GM12878 (cell line): ENCODE data around the gene NKAP. TPM values are rescaled to one million over a fixed set of nuclear protein-coding genes. Genes with fewer than 3 reads are reported as not detected.

Experiments used
- ATAC-seq: fragments of 200-7000 bp; cut with Tn5 transposase; 3 replicates; pipeline ENCODE4 v1.9.1; 2020; ENCODE audit warnings: mild to moderate bottlenecking, moderate library complexity
- BruUV-seq: library from RNA; stranded (reverse); fragments of 400-500 nt; replicated peaks from 2 replicates; lab custom pipeline; 2021; lab: Mats Ljungman, UMichigan
- CTCF ChIA-PET: fragments of 300-600 bp; sonication (Branson Sonifier 250); formaldehyde crosslinking; extraction: SDS; loops from one replicate; lab custom pipeline; 2021; ENCODE audit warnings: inconsistent platforms; lab: Yijun Ruan, JAX
- POLR2A ChIA-PET: fragments of 350-600 bp; formaldehyde crosslinking; extraction: SDS; loops from one replicate; lab custom pipeline; 2021; ENCODE audit warnings: inconsistent platforms; lab: Charles Lee
- RAD21 ChIA-PET: fragments of 300-600 bp; sonication (Branson Sonifier 250); formaldehyde crosslinking; loops from one replicate; lab custom pipeline; 2023; ENCODE audit warnings: antibody characterized with exemption; ENCODE audit not compliant: unreplicated experiment; lab: Charles Lee
- SMC1A ChIA-PET: fragments of 300-600 bp; sonication (Branson Sonifier 250); formaldehyde crosslinking; loops from one replicate; lab custom pipeline; 2023; ENCODE audit not compliant: unreplicated experiment, uncharacterized antibody; lab: Charles Lee
- DNase-seq: peaks from one replicate; pipeline ENCODE4 v3.0.0-alpha.2; 2011; ENCODE audit warnings: low read depth, low spot score
- FAIRE-seq: peaks from 3 replicates; lab custom pipeline; 2011; peaks lifted over from hg19 to GRCh38; lab: Jason Lieb, UNC
- H2AFZ ChIP-seq: 2 replicates; pipeline ENCODE4 v1.6.0; 2011; ENCODE audit warnings: low read depth, low read length, control low read depth; ENCODE audit not compliant: control insufficient read depth
- H3K27ac ChIP-seq: 2 replicates; pipeline ENCODE4 v1.5.1; 2011; ENCODE audit warnings: control low read depth; ENCODE audit not compliant: control insufficient read depth, insufficient read depth
- H3K27me3 ChIP-seq, 2 experiments: replicated peaks in 1 of 2; 2 replicates each; pipeline versions ENCODE4 v1.6.0 to v1.6.1; 2011; ENCODE audit warnings: low read length in 1 of 2; ENCODE audit not compliant: control insufficient read depth in 2 of 2, insufficient read depth in 2 of 2
- H3K36me3 ChIP-seq, 2 experiments: 2 replicates each; pipeline ENCODE4 v1.5.1; 2011; ENCODE audit warnings: low read length in 1 of 2; ENCODE audit not compliant: control insufficient read depth in 2 of 2, insufficient read depth in 2 of 2
- H3K4me1 ChIP-seq: 2 replicates; pipeline ENCODE4 v1.6.1; 2011; ENCODE audit warnings: mild to moderate bottlenecking, low read length, moderate library complexity, mixed read lengths; ENCODE audit not compliant: control insufficient read depth, insufficient read depth
- H3K4me2 ChIP-seq: 2 replicates; pipeline ENCODE4 v1.6.0; 2011; ENCODE audit warnings: control low read depth; ENCODE audit not compliant: control insufficient read depth, insufficient read depth
- H3K4me3 ChIP-seq: fragments of 200-600 bp; sonication (generic); 2 replicates; pipeline ENCODE4 v1.5.1; 2016
- H3K79me2 ChIP-seq: 2 replicates; pipeline ENCODE4 v1.6.0; 2011; ENCODE audit warnings: low read length; ENCODE audit not compliant: control insufficient read depth, insufficient read depth
- H3K9ac ChIP-seq: 2 replicates; pipeline ENCODE4 v1.8.0; 2011; ENCODE audit warnings: low read length, control low read depth, mixed read lengths; ENCODE audit not compliant: control insufficient read depth, insufficient read depth
- H3K9me3 ChIP-seq: replicated peaks from 3 replicates; pipeline ENCODE4 v1.5.1; 2011; ENCODE audit warnings: mild to moderate bottlenecking, low read length; ENCODE audit not compliant: control insufficient read depth, insufficient read depth
- H4K20me1 ChIP-seq: 2 replicates; pipeline ENCODE4 v1.6.0; 2011; ENCODE audit not compliant: control insufficient read depth, insufficient read depth
- BACH1 ChIP-seq: fragments of 450-650 bp; IDR thresholded peaks from 2 replicates; pipeline ENCODE4 v1.6.1; 2017; ENCODE audit warnings: mild to moderate bottlenecking, borderline replicate concordance
- BCL11A ChIP-seq: IDR thresholded peaks from 2 replicates; pipeline ENCODE4 v1.6.1; 2011; ENCODE audit warnings: low read depth, low read length
- BHLHE40 ChIP-seq, 2 experiments: fragments of 450-650 bp in 1 of 2; IDR thresholded peaks; 2 replicates each; pipeline ENCODE4 v1.6.1; 2011 to 2017; ENCODE audit warnings: low read depth in 2 of 2, borderline replicate concordance in 1 of 2, improper control_type of control experiment in 1 of 2, low read length in 1 of 2, mild to moderate bottlenecking in 1 of 2
- CBFB ChIP-seq: IDR thresholded peaks from 2 replicates; pipeline ENCODE4 v1.6.1; 2016; ENCODE audit warnings: antibody characterized with exemption, low read depth
- CBX3 ChIP-seq: fragments of 200-600 bp; sonication (generic); IDR thresholded peaks from 2 replicates; pipeline ENCODE4 v1.6.1; 2016; ENCODE audit warnings: low read depth, borderline replicate concordance
- CEBPB ChIP-seq, 2 experiments: fragments of 150-350 bp in 1 of 2; IDR thresholded peaks; 2 replicates each; pipeline ENCODE4 v1.6.1; 2012 to 2014; ENCODE audit warnings: low read depth in 2 of 2, low read length in 2 of 2, borderline replicate concordance in 1 of 2, inconsistent platforms in 1 of 2
- CHD2 ChIP-seq: IDR thresholded peaks from 2 replicates; pipeline ENCODE4 v1.6.1; 2011; ENCODE audit warnings: low read depth, low read length, improper control_type of control experiment, borderline replicate concordance
- ETV6 ChIP-seq, 2 experiments: fragments of 450-650 bp in 1 of 2; IDR thresholded peaks in 1 of 2; conservative IDR thresholded peaks in 1 of 2; 2 replicates each; pipeline ENCODE4 v1.6.1; 2014; ENCODE audit warnings: antibody characterized with exemption in 1 of 2, borderline replicate concordance in 1 of 2, low read depth in 1 of 2, mild to moderate bottlenecking in 1 of 2, moderate library complexity in 1 of 2
- IKZF1 ChIP-seq: fragments of 450-650 bp; conservative IDR thresholded peaks from 2 replicates; pipeline ENCODE4 v1.6.1; 2017; ENCODE audit warnings: antibody characterized with exemption, mild to moderate bottlenecking
- KLF5 ChIP-seq: fragments of 450-650 bp; IDR thresholded peaks from 2 replicates; pipeline ENCODE4 v1.6.1; 2014; ENCODE audit warnings: mild to moderate bottlenecking; ENCODE audit not compliant: partially characterized antibody
- NFIC ChIP-seq: IDR thresholded peaks from 2 replicates; pipeline ENCODE4 v1.6.1; 2012; ENCODE audit warnings: low read depth, mild to moderate bottlenecking, inconsistent platforms, low read length, moderate library complexity
- NR2C1 ChIP-seq: fragments of 450-650 bp; IDR thresholded peaks from 2 replicates; pipeline ENCODE4 v1.6.1; 2017; ENCODE audit warnings: antibody characterized with exemption, mild to moderate bottlenecking, moderate library complexity
- POU2F2 ChIP-seq: IDR thresholded peaks from 3 replicates; pipeline ENCODE4 v1.6.1; 2011; ENCODE audit warnings: low read depth, mild to moderate bottlenecking, low read length, borderline replicate concordance
- RB1 ChIP-seq: fragments of 450-650 bp; formaldehyde crosslinking; IDR thresholded peaks from 2 replicates; pipeline ENCODE4 v1.6.1; 2017; ENCODE audit warnings: mild to moderate bottlenecking, borderline replicate concordance
- SIX5 ChIP-seq: IDR thresholded peaks from 2 replicates; pipeline ENCODE4 v1.6.1; 2011; ENCODE audit warnings: mild to moderate bottlenecking, low read depth, low read length, moderate library complexity; ENCODE audit not compliant: severe bottlenecking
- SMAD1 ChIP-seq: fragments of 450-650 bp; IDR thresholded peaks from 2 replicates; pipeline ENCODE4 v1.6.1; 2018; ENCODE audit warnings: mild to moderate bottlenecking, low read depth; ENCODE audit not compliant: partially characterized antibody
- SP1 ChIP-seq: IDR thresholded peaks from one replicate; pipeline ENCODE4 v1.6.1; 2011; ENCODE audit warnings: low read depth, low read length
- SRF ChIP-seq, 2 experiments: IDR thresholded peaks; 2 replicates each; pipeline ENCODE4 v1.6.1; 2011; ENCODE audit warnings: low read depth in 2 of 2, low read length in 2 of 2, mild to moderate bottlenecking in 1 of 2, moderate library complexity in 1 of 2
- SUZ12 ChIP-seq: fragments of 200-600 bp; sonication (generic); IDR thresholded peaks from one replicate; pipeline ENCODE4 v1.6.1; 2018; ENCODE audit warnings: antibody characterized with exemption, mild to moderate bottlenecking; ENCODE audit not compliant: unreplicated experiment
- TCF3 ChIP-seq: IDR thresholded peaks from 2 replicates; pipeline ENCODE4 v1.6.1; 2012; ENCODE audit warnings: low read depth, mild to moderate bottlenecking, low read length, borderline replicate concordance; ENCODE audit not compliant: insufficient read depth
- ZNF384 ChIP-seq: IDR thresholded peaks from 2 replicates; pipeline ENCODE4 v1.6.1; 2012; ENCODE audit warnings: low read depth, mild to moderate bottlenecking, low read length, improper control_type of control experiment, borderline replicate concordance
- WGBS: methylation state at CpG from one replicate; pipeline ENCODE4 v1.1.6; 2016; ENCODE audit warnings: low lambda C conversion rate; ENCODE audit not compliant: insufficient replicate concordance, insufficient coverage; ENCODE audit errors: missing lambda C conversion rate; 5-methylcytosine and 5-hydroxymethylcytosine counted together
- in situ Hi-C: fragments of 300-500 bp; cut with MboI; formaldehyde crosslinking; loops from 9 replicates; pipeline ENCODE4 v1.14.3; 2018; ENCODE audit warnings: mixed read lengths
- intact Hi-C: fragments of 100-400 bp; cut with micrococcal nuclease; formaldehyde crosslinking; loops from one replicate; pipeline ENCODE4 v1.14.2; 2022; ENCODE audit not compliant: unreplicated experiment
- polyA plus RNA-seq, 11 experiments: library from polyadenylated mRNA; depleted of rRNA in 4 of 11; unstranded in 6 of 11; stranded (reverse) in 5 of 11; fragments of >200 nt; fragmentation: Nextera tagmentation in 4 of 11; fragmentation: Illumina TruSeq in 1 of 11; extraction: Ambion mirVana in 4 of 11; extraction: Trizol in 1 of 11; gene quantifications; 1 replicate in 1 of 11; 2 replicates in 10 of 11; pipeline versions ENCODE4 v1.2.1 to v1.2.3, GENCODE V29; 2011 to 2016; ENCODE audit warnings: inconsistent platforms in 2 of 11, missing spikeins in 2 of 11, low read depth in 1 of 11
- total RNA-seq, 4 experiments: library from RNA; depleted of rRNA in 3 of 4; stranded (reverse); fragments of >200 nt in 3 of 4; fragmentation: Illumina TruSeq in 1 of 4; extraction: Trizol in 1 of 4; gene quantifications; 2 replicates each; pipeline versions ENCODE4 v1.2.1 to v1.2.3, GENCODE V29; 2013 to 2021
- TF ChIP-seq, protein P1 (sequence below): IDR thresholded peaks from 2 replicates; pipeline ENCODE4 v1.6.1; 2012; ENCODE audit warnings: low read depth, low read length, improper control_type of control experiment
- TF ChIP-seq, protein P2 (sequence below): fragments of 450-650 bp; IDR thresholded peaks from 2 replicates; pipeline ENCODE4 v1.6.1; 2014; ENCODE audit warnings: mild to moderate bottlenecking

NKAP gene
- total and polyA plus RNA-seq, 10 of the 15 experiments (the other 5 are each of a cell fraction or from before 2014, with no cell fraction given), result 2.4 to 6.9 (median 5.3) TPM

DNA sequence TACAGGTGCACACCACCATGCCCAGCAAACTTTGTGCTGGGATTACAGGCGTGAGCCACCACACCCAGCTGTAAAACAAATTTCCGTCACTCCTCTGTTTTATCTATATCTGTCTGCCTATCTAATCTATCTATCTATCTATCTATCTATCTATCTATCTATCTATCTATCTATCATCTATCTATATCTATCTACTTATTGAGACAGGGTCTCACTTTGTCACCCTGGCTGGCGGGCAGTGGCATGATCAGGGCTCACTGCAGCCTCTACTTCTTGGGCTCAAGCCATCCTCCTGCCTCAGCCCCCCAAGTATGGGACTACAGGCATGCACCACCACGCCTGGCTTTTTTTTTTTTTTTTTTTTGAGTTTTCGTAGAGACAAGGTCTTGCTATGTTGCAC is 27.2 kb downstream of the NKAP start:
- in situ Hi-C loops, result no loop called here
- no peak for FAIRE-seq

DNA sequence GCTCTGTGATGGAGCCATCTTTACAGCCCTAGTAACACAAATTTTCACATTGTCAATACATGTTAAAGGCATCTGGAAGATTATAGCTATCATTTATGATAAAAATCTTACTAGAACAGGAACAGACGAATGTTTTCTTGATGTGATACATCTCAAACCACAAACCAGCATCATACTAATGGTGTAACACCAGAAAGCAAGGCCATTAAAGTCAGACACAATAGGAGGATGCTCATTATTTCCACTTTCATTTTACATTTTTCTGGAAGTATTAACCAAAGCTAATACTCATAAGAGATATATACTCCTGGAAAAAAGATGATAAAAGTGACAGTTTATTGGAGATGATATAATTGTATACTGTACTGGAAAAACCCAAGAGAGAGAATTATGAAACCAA is 42.6 kb downstream of the NKAP start:
- Histone ChIP-seq H3K4me2 (no peak overlapping the region), H4K20me1 (no peaks in the 10 kb centered on the region), H3K27me3 (no peaks in the 10 kb centered on the region), H3K4me3 (no peak overlapping the region), H3K9ac (no peak overlapping the region), H2AFZ (no peak overlapping the region), H3K36me3 (no peaks in the 10 kb centered on the region), H3K4me1 (no peaks in the 10 kb centered on the region), H3K79me2 (no peaks in the 10 kb centered on the region), H3K9me3 (no peaks in the 10 kb centered on the region), H3K27ac (no peak overlapping the region)
- SMC1A ChIA-PET, result no interaction called here
- intact Hi-C loops, result no loop called here
- 0% methylated on average over 1 of the region's 1 CpG for WGBS
- POLR2A ChIA-PET, result no interaction called here
- CTCF ChIA-PET, result interaction anchor here (1.2 kb wide), 1 partner anchor 9 kb away, joined by 3 read pairs; no protein-coding TSS in a partner anchor
- FAIRE-seq (no peak), ATAC-seq (no peak), DNase-seq (no peak)
- RAD21 ChIA-PET, result no interaction called here
- BruUV-seq, result no TSS peak
- in situ Hi-C loops, result no loop called here
- TF ChIP-seq SMAD1 (no peak), BACH1 (no peak), NR2C1 (no peak), SP1 (no peak), BCL11A (no peak), CBFB (no peak), ZNF384 (no peak), SIX5 (no peak), KLF5 (no peak), NFIC (no peak), ETV6 (conservative IDR thresholded peaks at IDR 0.05 in 1 of 2, IDR thresholded peaks at IDR 0.05 in 1 of 2; ENCODE audit: borderline replicate concordance in 1 of 2, low read depth in 1 of 2) (no peak)
- TF ChIP-seq, protein P1, sequence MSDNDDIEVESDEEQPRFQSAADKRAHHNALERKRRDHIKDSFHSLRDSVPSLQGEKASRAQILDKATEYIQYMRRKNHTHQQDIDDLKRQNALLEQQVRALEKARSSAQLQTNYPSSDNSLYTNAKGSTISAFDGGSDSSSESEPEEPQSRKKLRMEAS, result no peak

More for the DNA sequence above, 27.2 kb downstream of the NKAP start:
- 65% methylated on average over 4 of the region's 5 CpGs for WGBS
- H2AFZ ChIP-seq, result no peak overlapping the region
- H3K4me1 ChIP-seq, result no peaks in the 10 kb centered on the region
- ChIA-PET SMC1A (no interaction called here), RAD21 (no interaction called here), POLR2A (no interaction called here), CTCF (interaction anchor here (0.6 kb wide), 1 partner anchor 428 kb away, joined by 3 read pairs; no protein-coding TSS in a partner anchor)
- TF ChIP-seq IKZF1, result no peak
- TF ChIP-seq SP1, result no peak
- no peak for TF ChIP-seq BHLHE40 (IDR thresholded peaks at IDR 0.05; ENCODE audit: borderline replicate concordance in 1 of 2, low read depth in 2 of 2, low read length in 1 of 2)
- no peak for TF ChIP-seq CEBPB (IDR thresholded peaks at IDR 0.05; ENCODE audit: borderline replicate concordance in 1 of 2, low read depth in 2 of 2, low read length in 2 of 2)
- TF ChIP-seq SUZ12, result no peak
- TF ChIP-seq CBX3, result no peak
- TF ChIP-seq, protein P2, sequence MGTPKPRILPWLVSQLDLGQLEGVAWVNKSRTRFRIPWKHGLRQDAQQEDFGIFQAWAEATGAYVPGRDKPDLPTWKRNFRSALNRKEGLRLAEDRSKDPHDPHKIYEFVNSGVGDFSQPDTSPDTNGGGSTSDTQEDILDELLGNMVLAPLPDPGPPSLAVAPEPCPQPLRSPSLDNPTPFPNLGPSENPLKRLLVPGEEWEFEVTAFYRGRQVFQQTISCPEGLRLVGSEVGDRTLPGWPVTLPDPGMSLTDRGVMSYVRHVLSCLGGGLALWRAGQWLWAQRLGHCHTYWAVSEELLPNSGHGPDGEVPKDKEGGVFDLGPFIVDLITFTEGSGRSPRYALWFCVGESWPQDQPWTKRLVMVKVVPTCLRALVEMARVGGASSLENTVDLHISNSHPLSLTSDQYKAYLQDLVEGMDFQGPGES, result no peak
- no peak for TF ChIP-seq RB1
- TF ChIP-seq CHD2, result no peak
- no peak for TF ChIP-seq TCF3
- no peak for TF ChIP-seq POU2F2
- no peak for TF ChIP-seq SRF (IDR thresholded peaks at IDR 0.05; ENCODE audit: low read depth in 2 of 2, low read length in 2 of 2)
- no peaks in the 10 kb centered on the region for H3K79me2 ChIP-seq
- no peak overlapping the region for H3K4me2 ChIP-seq
- no peaks in the 10 kb centered on the region for H3K36me3 ChIP-seq
- intact Hi-C loops, result no loop called here
- DNase-seq, result no peak
- H3K9me3 ChIP-seq, result no peaks in the 10 kb centered on the region
- no peak overlapping the region for H3K4me3 ChIP-seq
- no peak overlapping the region for H3K27ac ChIP-seq
- no TSS peak for BruUV-seq
- ATAC-seq, result no peak
- H4K20me1 ChIP-seq, result no peaks in the 10 kb centered on the region
- no peak overlapping the region for H3K9ac ChIP-seq
- H3K27me3 ChIP-seq, result no peaks in the 10 kb centered on the region
